IMR-90 (cell line): ENCODE measurements around the gene HOXB6. TPM values are rescaled to one million over a fixed set of nuclear protein-coding genes. Genes with fewer than 3 reads are reported as not detected.

Source experiments
- ATAC-seq: fragments of 200-7000 bp; cut with Tn5 transposase; 2 replicates; pipeline ENCODE4 v1.9.1; 2020; ENCODE audit warnings: low read depth, mild to moderate bottlenecking, moderate library complexity
- BruUV-seq: library from RNA; stranded (reverse); fragments of 400-500 nt; replicated peaks from 2 replicates; lab custom pipeline; 2021; lab: Mats Ljungman, UMichigan
- CTCF ChIA-PET: fragments of 300-600 bp; formaldehyde crosslinking; extraction: SDS; loops from one replicate; lab custom pipeline; 2021; ENCODE audit warnings: antibody characterized with exemption; lab: Yijun Ruan, JAX
- POLR2A ChIA-PET: fragments of 300-600 bp; sonication (Branson Sonifier 250); formaldehyde crosslinking; loops from one replicate; lab custom pipeline; 2022; ENCODE audit warnings: antibody characterized with exemption; ENCODE audit not compliant: unreplicated experiment; lab: Charles Lee
- DNase-seq: peaks from one replicate; pipeline ENCODE4 v3.0.0; 2013
- H2AFZ ChIP-seq: replicated peaks from 2 replicates; pipeline ENCODE3; 2013; ENCODE audit warnings: low read length, mild to moderate bottlenecking; ENCODE audit not compliant: poor library complexity
- H2AK5ac ChIP-seq: 2 replicates; pipeline ENCODE4 v1.6.1; 2013; ENCODE audit warnings: low read depth, low read length, inconsistent platforms
- H2AK9ac ChIP-seq: replicated peaks from 2 replicates; pipeline ENCODE3; 2013; ENCODE audit warnings: mild to moderate bottlenecking, low read depth, low read length, moderate library complexity; ENCODE audit not compliant: poor library complexity
- H2BK120ac ChIP-seq: 2 replicates; pipeline ENCODE4 v1.6.1; 2013; ENCODE audit warnings: low read depth, low read length, inconsistent platforms
- H2BK15ac ChIP-seq: 3 replicates; pipeline ENCODE4 v1.6.1; 2013; ENCODE audit warnings: low read depth, low read length, inconsistent platforms
- H2BK20ac ChIP-seq: 2 replicates; pipeline ENCODE4 v1.6.1; 2013; ENCODE audit warnings: low read depth, mild to moderate bottlenecking, inconsistent platforms, low read length, moderate library complexity
- H2BK5ac ChIP-seq: 2 replicates; pipeline ENCODE4 v1.6.1; 2013; ENCODE audit warnings: mild to moderate bottlenecking, low read depth, low read length, inconsistent platforms; ENCODE audit not compliant: poor library complexity, severe bottlenecking
- H3K14ac ChIP-seq: replicated peaks from 2 replicates; pipeline ENCODE4 v1.6.1; 2013; ENCODE audit warnings: low read depth, low read length, inconsistent platforms
- H3K18ac ChIP-seq: 2 replicates; pipeline ENCODE4 v1.6.1; 2013; ENCODE audit warnings: low read depth, low read length, control low read depth
- H3K23ac ChIP-seq: 2 replicates; pipeline ENCODE4 v1.6.1; 2013; ENCODE audit warnings: low read depth, low read length, inconsistent platforms
- H3K27ac ChIP-seq: 2 replicates; pipeline ENCODE4 v1.5.1; 2013; ENCODE audit warnings: mild to moderate bottlenecking, control low read depth, low read length; ENCODE audit not compliant: insufficient read depth
- H3K27me3 ChIP-seq: 2 replicates; pipeline ENCODE4 v1.6.1; 2013; ENCODE audit warnings: low read length; ENCODE audit not compliant: control insufficient read depth, insufficient read depth
- H3K36me3 ChIP-seq: 2 replicates; pipeline ENCODE4 v1.6.1; 2013; ENCODE audit warnings: low read length, mixed read lengths; ENCODE audit not compliant: control insufficient read depth, insufficient read depth
- H3K4ac ChIP-seq: 2 replicates; pipeline ENCODE4 v1.6.1; 2013; ENCODE audit warnings: low read depth, low read length, inconsistent platforms
- H3K4me1 ChIP-seq: 2 replicates; pipeline ENCODE4 v1.6.1; 2013; ENCODE audit warnings: low read length, mixed read lengths; ENCODE audit not compliant: control insufficient read depth, insufficient read depth
- H3K4me2 ChIP-seq: 2 replicates; pipeline ENCODE4 v1.6.1; 2013; ENCODE audit warnings: low read depth, mild to moderate bottlenecking, control low read depth, low read length, moderate library complexity
- H3K4me3 ChIP-seq: 2 replicates; pipeline ENCODE4 v1.5.1; 2013; ENCODE audit warnings: low read depth, mild to moderate bottlenecking, control low read depth, low read length, moderate library complexity; ENCODE audit not compliant: insufficient read depth
- H3K56ac ChIP-seq: 2 replicates; pipeline ENCODE4 v1.6.1; 2013; ENCODE audit warnings: low read length, inconsistent platforms; ENCODE audit not compliant: insufficient read depth; ENCODE audit errors: extremely low read depth
- H3K79me1 ChIP-seq, 2 experiments: 2 replicates each; pipeline ENCODE4 v1.6.1; 2013; ENCODE audit warnings: low read length in 2 of 2, inconsistent platforms in 1 of 2, low read depth in 1 of 2
- H3K9ac ChIP-seq: 2 replicates; pipeline ENCODE4 v1.6.1; 2013; ENCODE audit warnings: low read depth, low read length, control low read depth
- H3K9me1 ChIP-seq: 2 replicates; pipeline ENCODE4 v1.6.1; 2013; ENCODE audit warnings: low read length, inconsistent platforms; ENCODE audit not compliant: insufficient read depth
- H3K9me3 ChIP-seq: 2 replicates; pipeline ENCODE4 v1.6.1; 2013; ENCODE audit warnings: low read length; ENCODE audit not compliant: control insufficient read depth, insufficient read depth
- H4K20me1 ChIP-seq: 2 replicates; pipeline ENCODE4 v1.6.1; 2013; ENCODE audit warnings: low read length, inconsistent platforms; ENCODE audit not compliant: insufficient read depth
- H4K5ac ChIP-seq: 2 replicates; pipeline ENCODE4 v1.6.1; 2013; ENCODE audit warnings: mild to moderate bottlenecking, low read depth, low read length, control low read depth
- H4K8ac ChIP-seq, 2 experiments: 2 replicates each; pipeline ENCODE4 v1.6.1; 2013; ENCODE audit warnings: low read depth in 2 of 2, low read length in 2 of 2, control low read depth in 1 of 2, inconsistent platforms in 1 of 2
- H4K91ac ChIP-seq: 2 replicates; pipeline ENCODE4 v1.6.1; 2013; ENCODE audit warnings: low read depth, low read length, inconsistent platforms; ENCODE audit not compliant: insufficient read depth
- BHLHE40 ChIP-seq: fragments of 150-350 bp; IDR thresholded peaks from 2 replicates; pipeline ENCODE4 v1.6.1; 2016; ENCODE audit warnings: mild to moderate bottlenecking, low read depth, low read length
- CEBPB ChIP-seq: IDR thresholded peaks from 2 replicates; pipeline ENCODE4 v1.6.1; 2012; ENCODE audit warnings: low read depth, low read length, improper control_type of control experiment
- CHD1 ChIP-seq: IDR thresholded peaks from 2 replicates; pipeline ENCODE4 v1.6.1; 2012; ENCODE audit warnings: low read depth, low read length, improper control_type of control experiment
- CTCF ChIP-seq: conservative IDR thresholded peaks from 2 replicates; pipeline ENCODE4 v1.5.1; 2012; ENCODE audit warnings: mild to moderate bottlenecking, low read depth, low read length, improper control_type of control experiment
- FOS ChIP-seq: fragments of 150-350 bp; IDR thresholded peaks from 2 replicates; pipeline ENCODE4 v1.6.1; 2016; ENCODE audit warnings: low read depth, low read length
- MAFK ChIP-seq: IDR thresholded peaks from 2 replicates; pipeline ENCODE4 v1.6.1; 2012; ENCODE audit warnings: low read depth, low read length, improper control_type of control experiment
- MAZ ChIP-seq: IDR thresholded peaks from 2 replicates; pipeline ENCODE4 v1.6.1; 2012; ENCODE audit warnings: low read depth, mild to moderate bottlenecking, low read length, improper control_type of control experiment, moderate library complexity, borderline replicate concordance
- NFE2L2 ChIP-seq: fragments of 150-350 bp; IDR thresholded peaks from 2 replicates; pipeline ENCODE4 v1.6.1; 2016; ENCODE audit warnings: low read depth, mild to moderate bottlenecking, low read length
- POLR2A ChIP-seq: IDR thresholded peaks from 2 replicates; pipeline ENCODE4 v1.6.1; 2012; ENCODE audit warnings: mild to moderate bottlenecking, low read depth, low read length
- RAD21 ChIP-seq: IDR thresholded peaks from 2 replicates; pipeline ENCODE4 v1.6.1; 2012; ENCODE audit warnings: low read length, improper control_type of control experiment
- RCOR1 ChIP-seq: IDR thresholded peaks from 2 replicates; pipeline ENCODE4 v1.6.1; 2012; ENCODE audit warnings: mild to moderate bottlenecking, low read length, improper control_type of control experiment; ENCODE audit not compliant: insufficient replicate concordance
- RFX5 ChIP-seq: IDR thresholded peaks from 2 replicates; pipeline ENCODE4 v1.8.0; 2012; ENCODE audit warnings: low read depth, mild to moderate bottlenecking, low read length, moderate library complexity
- SMC3 ChIP-seq: fragments of 150-350 bp; IDR thresholded peaks from 2 replicates; pipeline ENCODE4 v1.6.1; 2016; ENCODE audit warnings: low read depth, mild to moderate bottlenecking, antibody characterized with exemption, low read length, moderate library complexity
- WGBS, 2 experiments: methylation state at CpG; one replicate each; pipeline versions ENCODE4 v1.1.5 to v1.1.7; 2013; ENCODE audit warnings: missing lambda C conversion rate in 2 of 2; ENCODE audit not compliant: insufficient read length in 1 of 2; ENCODE audit errors: extremely low coverage in 2 of 2; 5-methylcytosine and 5-hydroxymethylcytosine counted together
- dilution Hi-C: fragments of 300-500 bp; cut with HindIII; formaldehyde crosslinking; loops from one replicate; pipeline ENCODE4 v1.14.3; 2018; ENCODE audit warnings: low sequenced_read_pairs; ENCODE audit not compliant: unreplicated experiment
- in situ Hi-C: fragments of 300-500 bp; cut with MboI; formaldehyde crosslinking; loops from 3 replicates; pipeline ENCODE4 v1.14.3; 2019; ENCODE audit warnings: low sequenced_read_pairs, inconsistent platforms, mixed read lengths
- intact Hi-C: fragments of 100-400 bp; cut with micrococcal nuclease; formaldehyde crosslinking; loops from 2 replicates; pipeline ENCODE4 v1.10.0; 2022
- polyA plus RNA-seq, 3 experiments: library from polyadenylated mRNA; depleted of rRNA; stranded (reverse); fragments of >200 nt; gene quantifications; 2 replicates each; pipeline ENCODE4 v1.2.3, GENCODE V29; 2012; ENCODE audit warnings: low replicate concordance in 1 of 3
- total RNA-seq: library from RNA; depleted of rRNA; stranded (reverse); fragments of >200 nt; gene quantifications from 2 replicates; pipeline ENCODE4 v1.2.3, GENCODE V29; 2012

The HOXB6 gene
- total and polyA plus RNA-seq, 2 of the 4 experiments (the other 2 are of a cell fraction) = 11.1 to 42.2 TPM

GRCh38 chr17:48603959-48604769 is 622 bp downstream of the HOXB6 start (continued):
- TF ChIP-seq RAD21 = no peak

- no peak for DNase-seq
- H2BK20ac ChIP-seq = no peak overlapping the region
- H3K9me3 ChIP-seq = no peaks in the 10 kb centered on the region
- peaks cover 3% of the 10 kb centered on the region for H3K36me3 ChIP-seq
- ChIA-PET CTCF (interaction anchor here (0.6 kb wide), 2 partner anchors 328 to 759 kb away, joined by 3 to 7 read pairs; no protein-coding TSS in a partner anchor), POLR2A (no interaction called here)
- no peak overlapping the region for H2AK9ac ChIP-seq
- no peak overlapping the region for H2AK5ac ChIP-seq
- H3K27me3 ChIP-seq = no peaks in the 10 kb centered on the region
- in situ Hi-C loops (no loop called here), intact Hi-C loops (no loop called here), dilution Hi-C loops (no loop called here)
- no peak overlapping the region for H3K14ac ChIP-seq
- H3K23ac ChIP-seq = no peak overlapping the region
- no peak overlapping the region for H3K4me2 ChIP-seq
- H4K91ac ChIP-seq = no peak overlapping the region
- no peak overlapping the region for H2AFZ ChIP-seq
- no peak overlapping the region for H2BK5ac ChIP-seq
- H3K56ac ChIP-seq = no peak overlapping the region
- peaks cover 9% of the 10 kb centered on the region for H4K20me1 ChIP-seq
- 94% methylated on average over 8 of the region's 35 CpGs; no CpG with 5 or more reads in 1 of the 2 experiments for WGBS, 2 experiments
- no peak overlapping the region for H3K18ac ChIP-seq
- peaks cover 5% of the 10 kb centered on the region; the same call in 1 of the 2 replicates for H3K4me1 ChIP-seq
- no peak overlapping the region for H3K27ac ChIP-seq
- no peak for ATAC-seq
- no peak overlapping the region for H3K4me3 ChIP-seq
- no peak overlapping the region for H3K4ac ChIP-seq
- no peak overlapping the region for H3K9ac ChIP-seq
- no peak overlapping the region for H2BK15ac ChIP-seq
- H4K5ac ChIP-seq = no peak overlapping the region
- no peak overlapping the region; a peak in 1 of 4 replicates for H4K8ac ChIP-seq
- no TSS peak for BruUV-seq
- H2BK120ac ChIP-seq = no peak overlapping the region
- peaks cover 24 to 48% of the 10 kb centered on the region in 2 experiments; a peak in 3 of 4 replicates for H3K79me1 ChIP-seq
- 0 out of 2 replicates have a peak, but pooled peaks cover 3% of the 10 kb centered on the region for H3K9me1 ChIP-seq
- TF ChIP-seq BHLHE40 = no peak
- no peak for TF ChIP-seq CTCF
- no peak for TF ChIP-seq CEBPB
- TF ChIP-seq MAZ = no peak
- TF ChIP-seq SMC3 = no peak
- TF ChIP-seq RFX5 = no peak
- no peak for TF ChIP-seq MAFK
- TF ChIP-seq POLR2A = no peak
- no peak for TF ChIP-seq CHD1
- no peak for TF ChIP-seq RAD21
- no peak for TF ChIP-seq FOS
- TF ChIP-seq RCOR1 = no peak
- no peak for TF ChIP-seq NFE2L2
Measured at GRCh38 chr17:48601539-48602425, 3.0 kb downstream of the HOXB6 start.
